Omental fat pad (tissue), 4 donors: ENCODE results near the gene ACADSB. TPM values are rescaled to one million over a fixed set of nuclear protein-coding genes. Genes with fewer than 3 reads are reported as not detected.

Experiments
- ATAC-seq: fragments of 150-250 bp; one replicate; pipeline ENCODE4 v1.9.1; 2016; ENCODE audit warnings: mild to moderate bottlenecking, moderate library complexity; ENCODE audit not compliant: low FRiP score
- DNase-seq: peaks from one replicate; pipeline ENCODE4 v3.0.0-alpha.2; 2019; ENCODE audit warnings: low spot score
- total RNA-seq, 4 donors: library from RNA; depleted of rRNA; stranded (reverse); fragments of >200 nt; gene quantifications; one replicate each; pipeline ENCODE4 v1.1.0, GENCODE V29; 2016
- TF ChIP-seq, protein P1 (sequence below), 3 donors: fragments of 450-650 bp; IDR thresholded peaks; one replicate each; pipeline ENCODE4 v1.5.1; 2016 to 2017; ENCODE audit warnings: antibody characterized with exemption in 3 of 3, mild to moderate bottlenecking in 3 of 3, moderate library complexity in 2 of 3

The ACADSB gene
- total RNA-seq, 4 donors from 2014 or later: 8.6 to 17.2 (median 12.8) TPM

DNA sequence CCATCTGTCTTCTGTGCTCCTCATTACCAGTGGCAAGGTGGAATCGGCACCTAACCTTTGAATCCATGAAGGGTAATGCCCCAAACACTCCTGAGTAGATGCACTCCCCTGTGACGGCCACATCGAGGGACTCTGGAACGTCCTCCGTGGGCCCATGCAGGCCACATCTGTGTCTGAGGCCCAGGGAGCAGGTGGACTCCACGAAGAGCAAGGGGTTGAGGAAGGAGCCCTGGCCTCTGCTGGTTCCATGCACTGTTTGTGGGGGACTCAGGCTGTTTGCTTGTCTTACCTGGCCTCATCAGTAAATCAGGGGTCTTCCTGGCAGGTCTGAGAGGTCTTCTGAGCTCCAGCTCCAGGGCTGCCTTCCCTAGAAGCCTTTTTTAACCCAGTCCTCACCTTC is 64.4 kb downstream of the ACADSB start:
- DNase-seq (no peak), ATAC-seq (no peak)
- TF ChIP-seq, protein P1, sequence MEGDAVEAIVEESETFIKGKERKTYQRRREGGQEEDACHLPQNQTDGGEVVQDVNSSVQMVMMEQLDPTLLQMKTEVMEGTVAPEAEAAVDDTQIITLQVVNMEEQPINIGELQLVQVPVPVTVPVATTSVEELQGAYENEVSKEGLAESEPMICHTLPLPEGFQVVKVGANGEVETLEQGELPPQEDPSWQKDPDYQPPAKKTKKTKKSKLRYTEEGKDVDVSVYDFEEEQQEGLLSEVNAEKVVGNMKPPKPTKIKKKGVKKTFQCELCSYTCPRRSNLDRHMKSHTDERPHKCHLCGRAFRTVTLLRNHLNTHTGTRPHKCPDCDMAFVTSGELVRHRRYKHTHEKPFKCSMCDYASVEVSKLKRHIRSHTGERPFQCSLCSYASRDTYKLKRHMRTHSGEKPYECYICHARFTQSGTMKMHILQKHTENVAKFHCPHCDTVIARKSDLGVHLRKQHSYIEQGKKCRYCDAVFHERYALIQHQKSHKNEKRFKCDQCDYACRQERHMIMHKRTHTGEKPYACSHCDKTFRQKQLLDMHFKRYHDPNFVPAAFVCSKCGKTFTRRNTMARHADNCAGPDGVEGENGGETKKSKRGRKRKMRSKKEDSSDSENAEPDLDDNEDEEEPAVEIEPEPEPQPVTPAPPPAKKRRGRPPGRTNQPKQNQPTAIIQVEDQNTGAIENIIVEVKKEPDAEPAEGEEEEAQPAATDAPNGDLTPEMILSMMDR (IDR thresholded peaks at IDR 0.05): no peak

DNA sequence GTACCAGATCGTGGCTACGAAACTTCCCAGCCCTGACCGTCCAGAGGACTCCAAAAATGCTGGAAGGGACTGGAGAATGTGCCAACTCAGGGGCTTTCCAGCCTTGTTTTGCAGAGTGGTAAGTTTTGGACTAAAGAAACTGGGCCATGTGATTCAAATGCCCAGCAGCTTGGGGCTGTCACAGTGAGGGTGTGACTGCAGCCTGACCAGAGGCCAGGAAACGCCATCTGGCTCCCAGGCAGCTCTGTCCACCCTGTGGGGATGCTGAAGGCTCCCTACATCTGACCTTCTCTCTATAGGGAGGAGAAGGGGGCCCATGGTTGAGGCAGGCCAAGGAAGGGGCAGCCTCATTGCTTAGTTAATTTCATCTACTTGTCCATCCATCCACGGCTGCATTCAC is 65.4 kb downstream of the ACADSB start:
- TF ChIP-seq, protein P1 (IDR thresholded peaks at IDR 0.05): no peak
- DNase-seq (no peak), ATAC-seq (no peak)

DNA sequence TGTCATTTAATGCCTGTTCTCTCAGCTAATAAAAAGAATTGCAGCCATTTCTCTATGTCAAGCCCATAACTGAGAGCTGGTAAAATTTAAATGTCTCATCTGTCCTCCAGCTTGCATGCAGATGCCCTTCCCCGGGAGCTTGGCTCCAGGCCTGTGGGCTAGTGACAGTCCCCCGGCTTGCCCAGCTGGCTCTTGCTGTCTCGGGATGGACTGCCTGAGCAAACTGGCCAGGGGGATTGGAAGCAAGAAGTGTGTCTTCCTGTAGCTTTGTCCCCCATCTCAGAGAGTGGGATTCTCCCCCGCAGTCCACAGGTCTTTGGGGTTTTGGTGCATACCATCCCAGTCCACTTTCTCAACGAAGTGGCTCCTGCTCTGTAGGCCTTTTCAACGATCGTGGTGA is 73.1 kb downstream of the ACADSB start:
- TF ChIP-seq, protein P1 (IDR thresholded peaks at IDR 0.05): no peak
- DNase-seq (no peak), ATAC-seq (no peak)

- ATAC-seq: no peak
- TF ChIP-seq, protein P1 (IDR thresholded peaks at IDR 0.05): no peak
- DNase-seq: no peak
Measured at GRCh38 chr10:123083811-123084210, 75.0 kb downstream of the ACADSB start.

DNA sequence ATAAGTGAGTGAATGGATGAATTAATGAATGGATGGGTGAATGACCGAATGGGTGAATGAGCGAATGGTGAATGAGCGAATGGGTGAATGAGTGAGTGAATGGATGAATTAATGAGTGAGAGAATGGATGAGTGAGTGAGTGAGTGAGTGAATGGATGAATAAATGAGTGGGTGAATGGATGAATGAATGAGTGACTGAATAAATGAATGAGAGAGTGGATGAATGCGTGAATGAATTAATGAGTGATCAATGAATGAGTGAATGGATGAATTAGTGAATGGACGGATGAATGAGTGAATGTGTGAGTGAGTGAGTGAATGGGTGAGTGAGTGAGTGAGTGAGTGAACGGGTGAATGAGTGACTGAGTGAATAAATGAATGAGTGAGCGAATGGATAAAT is 77.5 kb downstream of the ACADSB start:
- ATAC-seq (no peak), DNase-seq (no peak)
- TF ChIP-seq, protein P1 (IDR thresholded peaks at IDR 0.05): no peak

GRCh38 chr10:123087348-123087747 is 78.5 kb downstream of the ACADSB start:
- no peak for DNase-seq
- TF ChIP-seq, protein P1 (IDR thresholded peaks at IDR 0.05): no peak
- no peak for ATAC-seq

DNA sequence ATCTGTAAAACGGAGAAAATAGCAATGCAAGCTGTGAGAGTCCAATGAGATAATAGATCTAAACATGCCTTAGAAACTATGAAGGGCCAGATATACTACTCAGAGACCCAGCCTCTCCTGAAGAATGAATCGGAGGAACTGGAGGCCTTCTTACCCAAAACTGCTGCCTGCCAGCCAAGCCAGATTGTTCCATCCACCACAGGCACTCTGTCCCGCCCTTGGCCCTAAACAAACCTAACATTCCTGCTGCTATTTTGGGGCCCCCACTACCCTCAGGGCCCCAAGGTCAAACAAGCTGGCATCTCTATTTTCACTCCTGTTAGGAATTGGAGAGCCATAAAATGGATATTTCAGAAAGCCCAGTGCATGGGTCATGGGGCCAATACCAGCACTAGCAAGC is 79.0 kb downstream of the ACADSB start:
- ATAC-seq (no peak), DNase-seq (no peak)
- TF ChIP-seq, protein P1 (IDR thresholded peaks at IDR 0.05): no peak
